ENCODE data around the gene GDF15.

- no peak for TF ChIP-seq CTCF (conservative IDR thresholded peaks at IDR 0.05; ENCODE audit: low read depth in 2 of 2)
- TF ChIP-seq EZH2 (IDR thresholded peaks at IDR 0.05; ENCODE audit: low read depth, unreplicated experiment): no peak
- TF ChIP-seq REST (IDR thresholded peaks at IDR 0.05; ENCODE audit: unreplicated experiment): no peak
- no peak for TF ChIP-seq STAT1 (IDR thresholded peaks at IDR 0.05; ENCODE audit: unreplicated experiment)
- no peak for TF ChIP-seq POLR2AphosphoS5 (IDR thresholded peaks at IDR 0.05; ENCODE audit: low read depth)
- no peak for TF ChIP-seq EZH2phosphoT487 (IDR thresholded peaks at IDR 0.05; ENCODE audit: unreplicated experiment)
Measured at GRCh38 chr19:18351544-18351943, 34.4 kb upstream of the GDF15 start.

All from GM23338 (cell line).